ACHN (cell line): Measurements from ENCODE around the gene ATAT1.
A peak's percentile ranks its signal among the peaks of the same experiment; 100 is the strongest.
"Not testable (repeated sequence)": the region's sequence is repeated elsewhere in the genome, so short reads cannot be mapped to it uniquely, and the experiment has no call there.

Source experiments
- DNase-seq: peaks from one replicate; pipeline ENCODE4 v3.0.0-alpha.2; 2015
- in situ Hi-C: cut with HindIII; loops from 2 replicates; pipeline ENCODE4 v1.10.0; 2017; ENCODE audit warnings: low sequenced_read_pairs, low pct_ligation_motif_present, low pct_unique_long_range_greater_than_20kb

Gene ATAT1

DNA sequence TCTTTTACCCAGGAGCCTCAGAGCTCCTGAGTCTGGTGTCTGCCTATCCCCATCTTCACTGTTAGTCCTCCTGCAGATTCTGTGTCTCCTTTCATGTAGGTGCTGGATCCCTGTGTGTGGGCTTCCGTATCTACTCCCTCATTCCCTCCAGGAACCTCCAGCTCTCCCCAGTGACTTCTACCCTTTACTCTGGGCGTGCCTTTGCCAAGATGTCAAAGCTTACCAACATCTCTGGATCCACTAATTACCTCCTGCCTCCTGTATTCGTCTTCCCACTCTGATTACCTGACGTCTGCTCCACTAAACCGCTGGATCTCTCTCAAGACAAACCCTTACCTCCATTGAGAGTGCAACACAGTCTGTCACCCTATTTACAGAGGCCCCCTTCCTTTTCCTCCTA is 18.1 kb downstream of the ATAT1 start:
- no peak for DNase-seq
- in situ Hi-C loops: no loop called here

DNA sequence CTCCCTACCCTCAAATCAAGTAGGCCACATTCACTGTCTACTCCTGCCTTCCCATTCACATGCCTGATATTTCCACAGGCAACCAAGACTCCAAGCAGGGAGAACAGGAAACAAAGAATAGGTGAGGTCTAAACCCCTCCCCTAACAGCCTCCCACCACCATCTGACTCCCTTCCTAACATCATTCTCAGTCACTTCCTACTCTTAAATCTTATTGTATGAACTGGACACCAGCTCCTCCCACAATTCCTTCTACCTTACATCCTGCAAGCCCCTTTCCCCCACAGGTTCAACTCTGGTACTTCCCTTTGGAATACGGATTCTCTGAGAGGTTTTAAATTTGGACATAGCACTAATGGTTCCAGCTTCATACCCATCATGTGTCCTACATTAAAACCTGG is 19.3 kb downstream of the ATAT1 start:
- in situ Hi-C loops: no loop called here
- no peak for DNase-seq

GRCh38 chr6:30646450-30647241 is 20.0 kb downstream of the ATAT1 start, which contains the start of gene C6orf136:
TSS of gene C6orf136 (plus strand) at chr6:30647133. CDS start at chr6:30647232, 99 bp downstream.
- in situ Hi-C loops: no loop called here
- DNase-seq: peak; percentile 88

DNA sequence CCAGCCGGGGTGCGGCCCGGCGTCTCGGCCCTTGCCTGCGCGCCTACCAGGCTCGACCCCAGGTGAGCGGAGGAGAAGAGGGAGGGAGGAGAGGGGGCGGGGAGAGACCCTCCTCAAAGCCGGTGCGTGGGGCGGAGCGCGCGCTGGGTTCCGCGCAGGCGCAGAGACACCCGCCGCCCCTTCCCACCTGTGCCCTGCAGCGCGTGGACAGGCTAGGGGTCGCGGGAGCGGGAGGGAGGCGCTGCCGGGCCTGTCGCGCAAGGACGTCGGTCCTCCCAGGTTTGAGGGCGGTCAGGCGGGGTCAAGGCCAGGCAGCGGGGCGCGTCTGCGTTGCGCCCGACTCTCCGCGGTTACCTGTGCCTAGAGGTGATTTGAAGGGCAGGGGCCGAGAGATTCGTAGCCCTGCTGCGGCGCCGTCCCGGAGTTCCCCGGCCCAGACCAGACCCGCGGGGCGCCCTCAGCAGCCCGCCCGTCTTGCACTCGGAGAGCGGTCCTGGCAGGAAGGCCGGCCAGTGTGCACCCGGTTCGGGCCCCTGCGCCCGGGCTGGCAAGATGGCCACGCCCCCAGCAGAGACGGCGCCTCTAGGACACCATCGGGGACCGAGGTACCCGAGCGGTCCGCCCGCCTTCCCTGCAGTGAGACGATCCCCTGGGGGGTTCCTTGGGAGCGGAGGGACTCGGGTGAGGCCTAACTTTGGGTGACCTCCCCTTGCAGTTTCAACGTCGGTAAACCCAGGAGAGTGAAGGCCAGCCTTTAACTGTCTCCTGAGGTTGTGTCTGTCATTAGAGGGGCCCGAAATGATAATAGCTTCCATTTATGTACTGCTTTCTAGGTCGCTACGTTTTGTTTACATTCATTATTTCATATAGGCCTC is 20.8 kb downstream of the ATAT1 start:
- peak; percentile 57 for DNase-seq
- in situ Hi-C loops: no loop called here

- in situ Hi-C loops: no loop called here
- DNase-seq: no peak
Measured at GRCh38 chr6:30651143-30651542, 24.5 kb downstream of the ATAT1 start.

DNA sequence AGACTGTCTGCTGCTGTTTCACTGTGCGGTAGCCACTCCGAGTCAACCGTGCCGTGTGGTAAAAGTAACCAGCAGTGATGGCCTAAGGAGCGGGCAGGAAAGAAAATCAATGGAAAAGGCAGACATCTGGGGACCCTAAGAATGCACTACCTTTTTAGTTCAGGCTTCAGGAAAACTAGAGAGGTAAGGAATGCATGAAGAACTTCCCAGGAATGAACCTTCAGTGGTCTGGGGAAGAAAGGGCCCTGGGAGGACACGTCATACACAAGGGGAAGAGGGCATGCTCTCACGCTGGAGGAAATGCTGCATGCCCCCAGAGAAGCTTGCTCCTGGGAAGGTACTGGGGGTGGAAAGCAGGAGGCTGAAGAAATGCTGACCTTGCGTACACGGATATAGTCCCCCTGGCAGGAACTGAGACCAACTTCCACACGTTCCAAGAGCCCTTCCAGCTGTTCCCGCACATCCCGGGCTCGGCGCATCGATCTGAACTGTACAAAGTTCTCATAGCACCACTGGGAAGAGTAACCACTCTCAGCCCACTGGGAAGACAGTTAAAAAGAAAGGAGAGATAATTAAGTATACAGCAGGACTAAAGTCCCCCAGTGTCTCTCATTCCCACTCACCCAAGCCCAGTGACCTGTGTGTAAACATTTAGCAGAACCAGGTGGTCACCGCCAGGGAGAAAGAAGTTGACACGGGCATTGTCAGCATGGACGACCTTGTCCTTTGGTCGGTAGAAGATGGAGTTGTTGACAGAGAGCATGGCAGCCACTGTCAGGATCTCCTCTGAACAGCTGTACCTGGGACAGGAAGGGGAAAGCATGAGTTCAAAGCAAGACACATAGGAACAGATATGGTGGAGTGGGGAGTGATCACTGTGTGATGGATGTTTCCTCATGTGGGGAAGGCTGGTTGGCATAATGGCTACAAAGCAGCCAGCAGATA is 28.4 kb downstream of the ATAT1 start:
- in situ Hi-C loops: no loop called here

GRCh38 chr6:30655743-30656094 is 29.0 kb downstream of the ATAT1 start:
- DNase-seq: no peak
- in situ Hi-C loops: no loop called here

More for the DNA sequence above, 28.4 kb downstream of the ATAT1 start:
- DNase-seq: no peak

DNA sequence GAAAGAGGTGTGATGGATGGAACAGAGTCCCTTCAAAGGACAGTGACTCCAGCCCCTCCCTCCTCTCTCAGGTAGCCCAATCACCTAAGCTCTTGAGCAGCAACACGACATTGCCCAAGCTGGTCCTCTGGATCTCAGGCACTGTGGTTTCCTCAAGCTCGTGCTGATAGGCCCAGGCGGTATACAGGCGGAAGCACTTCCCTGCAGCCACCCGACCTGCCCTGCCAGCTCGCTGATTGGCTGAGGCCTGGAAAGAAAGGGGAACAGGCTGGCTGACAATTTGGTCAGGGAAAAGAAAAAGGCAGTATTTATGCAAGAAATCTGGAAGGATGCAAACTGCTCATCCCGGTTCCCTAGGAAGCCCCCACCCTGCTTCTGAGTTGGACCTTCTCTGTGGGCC is 29.8 kb downstream of the ATAT1 start:
- in situ Hi-C loops: no loop called here
- no peak for DNase-seq

- in situ Hi-C loops: no loop called here
- no peak for DNase-seq
Measured at GRCh38 chr6:30657454-30657853, 30.8 kb downstream of the ATAT1 start.

DNA sequence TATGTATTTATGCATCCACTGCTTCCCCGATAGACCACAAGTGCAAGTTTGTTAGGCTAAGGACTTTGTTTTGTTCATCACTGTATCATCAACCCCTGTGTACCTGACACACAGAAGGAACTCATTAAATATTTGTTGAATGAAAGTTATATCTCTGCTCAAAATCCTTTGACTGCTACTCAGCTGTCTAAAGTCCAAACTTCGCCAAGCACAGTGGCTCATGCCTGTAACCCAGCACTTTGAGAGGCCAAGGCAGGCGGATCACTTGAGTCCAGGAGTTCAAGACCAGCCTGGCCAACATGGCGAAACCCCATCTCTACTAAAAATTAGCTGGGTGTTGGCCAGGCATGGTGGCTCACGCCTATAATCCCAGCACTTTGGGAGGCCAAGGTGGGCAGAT is 31.2 kb downstream of the ATAT1 start:
- in situ Hi-C loops, DNase-seq: not testable (repeated sequence)

DNA sequence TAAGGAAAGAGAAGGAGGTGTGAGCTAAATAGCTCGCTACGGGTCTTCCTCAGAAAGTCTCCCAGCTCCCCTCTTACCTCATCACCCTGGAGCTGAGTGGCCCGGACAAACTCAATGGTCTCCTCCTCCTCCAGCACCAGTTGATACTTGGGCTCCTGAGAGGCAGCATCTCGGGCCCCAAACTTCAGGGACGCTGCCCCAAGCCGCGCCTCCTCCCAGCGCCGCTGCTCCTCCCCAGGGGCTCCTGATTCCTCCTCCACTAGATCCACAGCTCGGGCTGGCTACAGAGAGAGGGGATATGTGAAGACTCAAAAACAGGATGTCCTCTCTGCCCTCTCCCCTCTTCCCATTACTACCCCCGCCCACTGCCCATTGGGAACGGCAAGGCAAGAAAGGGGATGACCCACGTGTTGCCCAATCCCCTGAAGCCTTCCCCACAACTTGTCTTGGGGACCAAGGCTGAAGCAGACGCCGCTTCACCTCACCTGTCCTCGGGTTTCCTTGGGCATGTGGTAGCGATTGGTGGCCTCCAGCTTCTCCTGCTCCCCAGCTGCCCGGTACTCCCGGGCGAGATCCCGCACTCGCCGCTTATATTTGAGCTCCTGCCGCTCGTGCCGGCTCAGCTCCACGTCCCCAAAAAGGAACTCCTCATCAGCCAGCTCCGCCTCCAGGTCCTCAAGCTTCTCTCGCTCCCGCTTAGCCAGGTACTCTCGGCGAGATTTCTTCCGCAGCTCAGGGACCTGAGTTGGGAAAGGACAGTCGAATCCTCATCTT is 38.5 kb downstream of the ATAT1 start:
- no peak for DNase-seq
- in situ Hi-C loops: no loop called here

DNA sequence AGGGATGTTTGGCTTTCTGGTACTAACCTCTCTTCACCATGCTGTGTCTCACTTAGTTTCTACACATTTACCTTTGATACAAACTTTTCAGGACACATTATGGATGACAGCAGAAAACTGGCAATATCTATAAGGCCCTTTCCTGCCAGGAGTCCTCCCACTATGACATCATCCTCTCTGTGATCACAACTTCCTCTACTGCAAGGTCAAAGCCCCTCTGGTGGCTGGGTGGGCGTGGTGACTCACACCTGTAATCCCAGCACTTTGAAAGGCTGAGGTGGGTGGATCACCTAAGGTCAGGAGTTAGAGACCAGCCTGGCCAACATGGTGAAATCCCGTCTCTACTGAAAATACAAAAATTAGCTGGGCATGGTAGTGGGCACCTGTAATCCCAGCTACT is 39.6 kb downstream of the ATAT1 start:
- in situ Hi-C loops, DNase-seq: not testable (repeated sequence)

GRCh38 chr6:30670760-30671527 is 44.3 kb downstream of the ATAT1 start:
- DNase-seq: no peak
- in situ Hi-C loops: no loop called here

GRCh38 chr6:30672445-30673253 is 46.0 kb downstream of the ATAT1 start, which contains the start of gene DHX16:
TSS of gene DHX16 (minus strand) at chr6:30673006. CDS start at chr6:30672841, 165 bp downstream.
- in situ Hi-C loops: no loop called here
- DNase-seq: peak; percentile 95

DNA sequence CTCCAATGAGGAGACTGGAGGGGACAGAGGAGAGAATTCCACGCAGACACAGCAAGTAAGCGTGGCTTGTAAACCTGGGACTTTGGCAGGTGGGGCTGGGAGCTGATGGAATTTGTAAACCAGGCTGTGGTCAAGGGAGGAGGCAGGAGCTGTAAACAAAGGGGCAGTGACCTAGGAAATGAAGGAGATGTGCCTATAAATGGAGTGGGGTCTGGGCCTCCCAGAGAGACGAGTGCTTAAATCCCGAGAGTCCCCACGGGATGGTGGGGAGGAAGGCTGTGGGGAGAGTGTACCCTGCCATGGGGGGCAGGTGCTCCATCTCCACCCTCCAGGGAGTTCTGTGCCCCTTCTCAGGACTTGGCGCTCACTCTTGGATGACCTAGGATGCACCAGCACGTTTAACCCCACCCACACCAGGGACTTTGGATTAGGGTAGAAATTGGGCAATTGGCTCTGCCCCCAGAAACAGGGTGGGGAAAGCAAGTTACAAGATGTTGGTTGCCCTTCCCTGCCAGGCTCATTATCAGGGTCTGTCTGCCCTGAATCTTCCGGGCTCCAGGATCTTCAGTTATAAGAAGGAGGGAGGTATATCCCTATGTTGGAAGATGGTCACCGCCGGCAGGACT is 50.1 kb downstream of the ATAT1 start:
- no peak for DNase-seq
- in situ Hi-C loops: no loop called here
